SH-SY5Y (cell line): ENCODE data around the gene MYCL.

Experiments
- GATA2 ChIP-seq: IDR thresholded peaks from 2 replicates; pipeline ENCODE4 v1.6.1; 2011; ENCODE audit warnings: mild to moderate bottlenecking, low read depth, low read length
- GATA3 ChIP-seq: IDR thresholded peaks from 2 replicates; pipeline ENCODE4 v1.6.1; 2011; ENCODE audit warnings: low read depth, mild to moderate bottlenecking, low read length, moderate library complexity

DNA sequence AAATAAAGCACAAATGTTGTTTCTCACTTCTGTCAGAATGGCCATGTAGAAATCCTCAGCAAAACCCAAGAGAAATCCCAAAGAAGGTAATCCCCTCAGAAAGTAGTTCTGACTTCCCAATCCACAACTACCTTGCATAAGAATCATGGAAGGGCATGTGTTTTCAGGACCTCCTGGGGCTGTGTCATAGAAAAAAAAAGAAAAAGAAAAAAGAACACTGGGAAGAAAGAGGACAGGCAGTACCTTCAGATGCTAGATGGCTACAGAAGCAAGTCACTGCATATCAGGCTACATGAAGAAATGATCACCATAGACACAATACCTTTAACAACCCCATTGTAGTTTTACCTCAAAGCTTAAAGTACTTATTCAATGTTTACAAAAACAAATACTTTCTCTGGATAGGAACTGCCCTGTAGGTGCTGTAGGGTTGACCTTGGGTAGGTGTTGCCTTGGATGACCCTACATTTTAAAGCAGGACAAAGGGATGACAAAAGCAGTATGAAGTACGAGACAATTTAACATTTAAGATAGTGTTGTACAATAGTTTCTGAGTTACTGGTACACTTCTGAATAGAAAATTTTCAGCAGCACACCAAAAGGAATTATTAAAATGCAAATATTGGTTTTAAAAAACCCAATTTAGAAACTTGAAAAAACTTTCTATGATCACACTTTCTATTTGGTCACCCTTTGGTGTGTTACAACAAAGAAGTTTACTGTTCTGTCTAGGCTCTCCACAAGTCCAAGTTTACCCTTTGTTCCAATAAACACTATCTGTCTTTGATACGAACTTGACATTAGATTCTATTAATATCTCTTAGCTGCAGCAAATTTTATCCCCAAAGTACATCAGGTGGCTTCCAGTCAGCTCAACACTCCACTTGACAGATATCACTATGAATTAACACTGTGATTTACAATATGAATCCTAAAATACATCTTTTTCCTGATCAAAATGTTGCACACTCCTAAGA is 23.4 kb downstream of the MYCL start:
- TF ChIP-seq GATA3 (no peak), GATA2 (no peak)
